Midbrain (tissue), 1 donor: Measurements from ENCODE around the gene CBLL1.

ENCODE experiments used
- DNase-seq: peaks from one replicate; lab custom pipeline; 2025; lab: John Stamatoyannopoulos, UW

The CBLL1 gene

GRCh38 chr7:107742678-107743566, 1.0 kb upstream of the CBLL1 start:
- DNase-seq = peak; percentile 83

GRCh38 chr7:107744345-107744750, 406 bp downstream of the CBLL1 start:
- no peak for DNase-seq

DNA sequence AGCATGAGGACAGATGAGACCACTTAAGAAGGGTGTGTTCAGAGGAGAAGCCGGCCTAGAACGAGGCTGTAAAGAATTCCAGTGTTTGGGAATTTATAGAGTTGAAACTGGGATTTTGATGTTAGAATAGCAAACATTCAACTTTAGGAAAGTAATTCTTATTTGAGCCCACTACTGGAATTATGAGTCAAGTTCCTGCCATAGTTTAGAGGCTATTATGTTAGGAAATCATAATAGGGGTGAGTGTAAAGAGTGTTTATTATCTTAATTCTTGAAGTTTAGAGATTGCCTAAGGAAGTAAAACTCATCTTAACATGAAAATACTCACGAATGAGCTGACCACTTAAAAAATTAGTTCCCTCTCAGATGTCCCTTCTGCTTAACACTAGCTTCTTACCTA, 2.1 kb downstream of the CBLL1 start:
- no peak for DNase-seq

- no peak for DNase-seq
Observed at GRCh38 chr7:107751113-107751512, 7.2 kb downstream of the CBLL1 start.

DNA sequence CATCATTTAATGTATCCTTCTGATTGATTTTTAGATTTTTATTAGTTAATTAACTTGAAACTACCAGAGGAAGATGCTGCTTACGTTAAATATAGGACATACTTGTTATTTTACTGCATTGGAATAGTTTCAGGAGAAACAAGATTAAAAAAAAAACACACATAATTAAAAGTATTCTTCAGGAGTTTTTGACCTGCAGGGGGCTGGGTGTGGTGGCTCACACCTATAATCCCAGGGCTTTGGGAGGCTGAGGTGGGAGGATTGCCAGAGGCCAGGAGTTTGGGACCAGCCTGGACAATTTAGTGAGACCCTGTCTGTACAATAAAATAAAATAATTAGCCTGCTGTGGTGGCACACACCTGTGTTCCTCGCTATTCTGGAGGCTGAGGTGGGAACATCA, 10.7 kb downstream of the CBLL1 start:
- no peak for DNase-seq

DNA sequence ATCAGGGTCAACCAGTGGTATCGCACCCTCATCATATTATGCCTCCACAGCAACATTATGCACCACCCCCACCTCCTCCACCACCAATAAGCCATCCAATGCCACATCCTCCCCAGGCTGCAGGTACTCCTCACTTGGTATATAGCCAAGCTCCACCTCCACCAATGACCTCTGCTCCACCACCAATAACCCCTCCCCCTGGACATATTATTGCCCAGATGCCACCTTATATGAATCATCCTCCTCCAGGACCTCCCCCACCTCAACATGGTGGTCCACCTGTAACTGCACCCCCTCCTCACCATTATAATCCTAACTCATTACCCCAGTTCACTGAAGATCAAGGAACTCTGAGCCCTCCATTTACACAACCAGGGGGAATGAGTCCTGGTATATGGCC, 14.7 kb downstream of the CBLL1 start:
- DNase-seq = no peak

- no peak for DNase-seq
Observed at GRCh38 chr7:107767391-107767790, 23.4 kb downstream of the CBLL1 start.

GRCh38 chr7:107768263-107768662, 24.3 kb downstream of the CBLL1 start:
- no peak for DNase-seq

GRCh38 chr7:107773027-107773426, 29.1 kb downstream of the CBLL1 start:
- no peak for DNase-seq

GRCh38 chr7:107777702-107778101, 33.8 kb downstream of the CBLL1 start:
- no peak for DNase-seq

- no peak for DNase-seq
Observed at GRCh38 chr7:107778283-107778682, 34.3 kb downstream of the CBLL1 start.

GRCh38 chr7:107779647-107780099, 35.7 kb downstream of the CBLL1 start:
- DNase-seq = no peak

GRCh38 chr7:107782374-107782773, 38.4 kb downstream of the CBLL1 start:
- no peak for DNase-seq

DNA sequence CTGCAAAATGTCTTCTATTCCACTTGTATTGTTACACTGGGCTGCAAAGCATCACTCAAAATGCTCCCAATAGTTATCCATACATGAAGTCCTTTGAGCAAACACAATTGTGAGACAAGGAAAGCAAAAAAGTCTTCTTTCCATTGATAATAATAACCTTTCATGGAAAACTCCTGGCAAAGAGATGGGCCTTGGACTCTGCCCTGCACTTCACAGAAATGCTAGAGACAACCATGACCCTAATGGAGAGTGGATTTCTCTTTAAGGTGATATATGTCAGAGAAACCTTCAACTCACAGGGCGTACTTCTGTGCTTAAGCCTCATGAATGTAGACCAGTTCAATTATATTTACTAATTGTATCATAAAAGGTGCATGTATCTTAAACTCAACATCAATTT, 39.7 kb downstream of the CBLL1 start:
- no peak for DNase-seq

DNA sequence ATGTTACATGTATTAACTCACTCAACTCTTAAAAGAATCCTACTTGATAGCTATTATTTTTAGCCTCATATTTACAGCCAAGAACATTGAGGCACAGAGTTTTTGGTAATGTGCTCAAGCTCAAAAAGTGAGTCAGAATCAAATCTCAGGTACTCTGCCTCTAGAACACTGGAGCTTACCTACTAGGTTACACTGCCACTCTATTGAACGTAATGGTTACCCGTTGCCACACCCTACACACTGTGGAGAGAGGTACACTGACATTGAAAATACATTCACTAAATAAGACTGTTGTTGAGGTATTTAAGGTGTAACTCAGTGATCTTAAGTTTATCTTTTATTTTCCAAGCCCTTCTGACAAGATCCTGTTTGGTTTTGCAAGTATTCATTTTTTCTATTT, 41.2 kb downstream of the CBLL1 start:
- no peak for DNase-seq

- DNase-seq = no peak
Observed at GRCh38 chr7:107785926-107786325, 42.0 kb downstream of the CBLL1 start.

- no peak for DNase-seq
Observed at GRCh38 chr7:107788216-107788615, 44.3 kb downstream of the CBLL1 start.

- no peak for DNase-seq
Observed at GRCh38 chr7:107788662-107789061, 44.7 kb downstream of the CBLL1 start.

- no peak for DNase-seq
Observed at GRCh38 chr7:107789647-107790046, 45.7 kb downstream of the CBLL1 start.

DNA sequence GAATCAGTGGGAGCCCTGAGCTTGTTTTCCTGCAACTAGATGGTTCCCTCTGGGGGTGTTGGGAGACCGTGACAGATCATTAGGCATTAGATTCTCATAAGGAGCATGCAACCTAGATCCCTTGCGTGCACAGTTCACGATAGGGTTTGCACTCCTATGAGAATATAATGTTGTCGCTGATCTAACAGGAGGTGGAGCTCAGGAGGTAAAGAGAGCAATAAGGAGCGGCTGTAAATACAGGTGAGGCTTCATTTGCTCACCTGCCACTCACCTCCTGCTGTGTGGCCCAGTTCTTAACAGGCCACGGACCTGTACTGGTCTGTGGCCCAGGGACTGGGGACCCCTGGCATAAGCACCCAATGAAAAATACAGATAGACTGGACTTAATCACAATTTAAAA, 48.4 kb downstream of the CBLL1 start:
- DNase-seq = no peak

DNA sequence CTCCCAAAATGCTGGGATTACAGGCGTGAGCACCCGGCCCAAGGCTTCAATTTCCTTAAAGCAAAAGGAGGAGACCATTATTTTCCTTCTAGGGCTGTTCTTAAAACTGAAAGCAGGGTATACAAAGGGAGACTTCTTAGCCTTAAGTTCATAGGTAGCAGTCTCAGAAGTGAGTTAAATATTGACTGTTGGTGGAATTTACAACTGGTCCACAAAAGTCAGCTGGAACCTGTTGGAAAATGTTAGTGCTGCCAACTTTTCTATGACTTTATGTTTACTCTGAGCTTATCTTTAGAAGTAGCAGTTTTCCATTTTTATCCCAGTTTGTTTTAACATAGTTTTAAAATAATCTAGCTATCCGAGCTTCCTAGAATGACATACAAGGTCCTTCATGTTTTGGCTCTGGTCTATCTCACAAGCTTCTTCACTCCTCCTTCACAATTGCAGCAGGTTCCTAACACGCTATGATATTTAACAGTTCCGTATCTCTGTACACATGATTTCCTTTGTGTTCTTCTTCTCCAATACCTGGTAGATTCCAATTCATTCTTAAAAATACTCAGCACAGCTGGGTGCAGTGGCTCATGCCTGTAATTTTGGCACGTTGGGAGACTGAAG, 55.8 kb downstream of the CBLL1 start:
- DNase-seq = no peak

DNA sequence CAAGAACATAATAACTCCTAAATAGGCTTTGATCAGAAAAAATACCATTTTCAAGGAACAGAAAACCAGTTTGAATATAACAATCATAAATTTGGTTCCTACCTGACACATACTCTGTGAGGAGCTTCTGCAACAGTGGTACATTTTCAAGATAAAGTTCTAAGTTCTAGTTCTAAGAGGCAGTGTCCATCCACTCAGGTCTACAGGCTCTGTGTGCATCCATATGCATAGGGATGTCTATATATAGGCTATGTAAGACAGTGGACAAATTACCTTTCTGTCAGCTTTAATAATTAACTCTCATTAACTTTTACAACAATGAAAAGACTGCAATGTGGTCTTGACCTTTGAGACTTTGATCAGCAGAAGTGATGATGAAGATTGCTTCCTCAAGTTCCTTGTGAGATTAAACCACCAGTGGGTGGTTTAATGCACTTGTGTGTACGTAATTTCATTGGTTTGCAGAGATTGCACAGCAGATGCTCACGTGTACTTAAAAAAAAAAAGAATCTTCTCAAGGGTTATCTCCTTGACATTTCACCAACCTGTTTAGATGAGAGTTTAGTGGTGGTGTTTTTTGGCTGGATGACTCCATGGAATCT, 59.2 kb downstream of the CBLL1 start, which contains the start of gene SLC26A3:
TSS of gene SLC26A3 (minus strand) at position 215 of the 602 bp plus-strand sequence. CDS start 8,714 bp downstream, outside the sequence.
- DNase-seq = no peak

DNA sequence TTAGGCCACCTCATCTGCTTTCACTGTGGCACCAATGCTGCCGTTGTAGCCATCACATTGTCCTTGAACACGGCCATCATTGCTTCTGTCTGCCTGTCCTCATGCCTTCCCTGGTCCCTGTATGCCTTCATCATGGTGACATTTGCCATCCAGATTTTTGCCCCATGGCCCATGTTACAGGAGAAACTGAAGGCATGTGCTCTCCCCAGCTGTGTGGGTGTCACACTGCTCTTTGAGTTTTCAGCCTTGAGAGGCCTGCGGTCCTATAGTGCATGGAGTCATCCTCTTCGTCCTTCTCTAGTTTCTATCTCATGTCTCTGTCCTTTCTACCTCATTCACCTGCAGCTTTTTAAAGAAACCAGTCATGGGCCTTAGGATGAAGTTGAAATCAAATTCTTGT, 65.2 kb downstream of the CBLL1 start:
- no peak for DNase-seq
